Effector memory CD8-positive, alpha-beta T cell (primary cell): ENCODE data around the gene UFSP1.

Source experiments
- ATAC-seq: fragments of 150-1000 bp; cut with Tn5 transposase; replicated peaks from 2 replicates; pipeline ENCODE4 v1.10.0; 2021; ENCODE audit warnings: mild to moderate bottlenecking, moderate library complexity
- DNase-seq, 3 experiments: peaks; one replicate each; pipeline ENCODE4 v3.0.0; 2021
- H3K27ac Mint-ChIP-seq, 2 donors: one replicate each; pipeline ENCODE4 v1.8.0; 2022; ENCODE audit warnings: mild to moderate bottlenecking in 2 of 2, mixed read lengths in 2 of 2, moderate library complexity in 2 of 2
- H3K27me3 Mint-ChIP-seq, 2 donors: one replicate each; pipeline ENCODE4 v1.8.0; 2022; ENCODE audit warnings: mixed read lengths in 2 of 2
- H3K36me3 Mint-ChIP-seq: one replicate; pipeline ENCODE4 v1.8.0; 2022; ENCODE audit warnings: mild to moderate bottlenecking, moderate library complexity, mixed read lengths; ENCODE audit not compliant: insufficient read depth
- H3K4me1 Mint-ChIP-seq, 2 donors: one replicate each; pipeline ENCODE4 v1.8.0; 2022; ENCODE audit warnings: low read depth in 2 of 2, mixed read lengths in 2 of 2
- H3K4me3 Mint-ChIP-seq, 2 donors: one replicate each; pipeline ENCODE4 v1.8.0; 2022; ENCODE audit warnings: mild to moderate bottlenecking in 2 of 2, mixed read lengths in 2 of 2, moderate library complexity in 2 of 2
- H3K9me3 Mint-ChIP-seq, 2 donors: one replicate each; pipeline ENCODE4 v1.8.0; 2022; ENCODE audit warnings: mixed read lengths in 2 of 2

The UFSP1 gene

GRCh38 chr7:100854146-100854895 lies 35.2 kb downstream of the UFSP1 start:
- Mint-ChIP-seq H3K9me3 (no peaks in the 10 kb centered on the region), H3K36me3 (peaks cover 12% of the 10 kb centered on the region), H3K27me3 (no peaks in the 10 kb centered on the region), H3K4me3 (peak overlapping the region in 1 of 2 donors; percentile 95), H3K27ac (peak overlapping the region; percentile 62 to 82), H3K4me1 (peaks cover 21 to 32% of the 10 kb centered on the region in 2 donors)
- ATAC-seq, result no peak
- no peak for DNase-seq

- H3K4me3 Mint-ChIP-seq, result peak within 1 kb of the TSS; percentile 92 to 95
- H3K9me3 Mint-ChIP-seq, result no peaks in the 10 kb centered on the region
- peaks cover 21 to 32% of the 10 kb centered on the region in 2 donors for H3K4me1 Mint-ChIP-seq
- H3K27me3 Mint-ChIP-seq, result no peaks in the 10 kb centered on the region
- peak within 1 kb of the TSS; percentile 72 to 82 for H3K27ac Mint-ChIP-seq
- DNase-seq (peak; percentile 77 to 85 (median 81)), ATAC-seq (peak; percentile 89)
- H3K36me3 Mint-ChIP-seq, result peaks cover 8% of the 10 kb centered on the region
Observed at GRCh38 chr7:100852048-100852872, 37.3 kb downstream of the UFSP1 start, which contains the start of gene SLC12A9. TSS of gene SLC12A9 (plus strand) at chr7:100852713. CDS start at chr7:100854198, 1,485 bp downstream.

GRCh38 chr7:100847360-100847759 lies 42.2 kb downstream of the UFSP1 start:
- no peaks in the 10 kb centered on the region for H3K27me3 Mint-ChIP-seq
- ATAC-seq (no peak), DNase-seq (no peak)
- H3K27ac Mint-ChIP-seq, result no peak overlapping the region
- no peak overlapping the region for H3K4me3 Mint-ChIP-seq
- peaks cover 2 to 7% of the 10 kb centered on the region in 2 donors for H3K4me1 Mint-ChIP-seq
- H3K9me3 Mint-ChIP-seq, result no peaks in the 10 kb centered on the region
- H3K36me3 Mint-ChIP-seq, result peaks cover 5% of the 10 kb centered on the region

GRCh38 chr7:100840470-100841100 lies 48.9 kb downstream of the UFSP1 start:
- DNase-seq, result no peak
- Mint-ChIP-seq H3K27ac (peak overlapping the region in 1 of 2 donors; percentile 3), H3K9me3 (no peaks in the 10 kb centered on the region), H3K4me3 (no peak overlapping the region), H3K36me3 (peaks cover 7% of the 10 kb centered on the region), H3K4me1 (peaks cover 8 to 11% of the 10 kb centered on the region in 2 donors), H3K27me3 (no peaks in the 10 kb centered on the region)
- no peak for ATAC-seq

GRCh38 chr7:100839361-100839760 lies 50.2 kb downstream of the UFSP1 start:
- Mint-ChIP-seq H3K4me1 (peaks cover 9 to 12% of the 10 kb centered on the region in 2 donors), H3K4me3 (no peak overlapping the region), H3K27ac (no peak overlapping the region), H3K27me3 (no peaks in the 10 kb centered on the region), H3K36me3 (peaks cover 7% of the 10 kb centered on the region), H3K9me3 (no peaks in the 10 kb centered on the region)
- ATAC-seq, result no peak
- DNase-seq, result no peak
